Measurements from ENCODE around the gene WDR43.

- TF ChIP-seq ZFP3 (CRISPR knock-in tag; IDR thresholded peaks at IDR 0.05): no peak
- no peak for TF ChIP-seq CSDC2 (CRISPR knock-in tag; IDR thresholded peaks at IDR 0.05)
- TF ChIP-seq RARB (CRISPR knock-in tag; IDR thresholded peaks at IDR 0.05): no peak
- TF ChIP-seq ISL1 (CRISPR knock-in tag; IDR thresholded peaks at IDR 0.05): no peak
- TF ChIP-seq CSRNP3 (CRISPR knock-in tag; IDR thresholded peaks at IDR 0.05): no peak
- TF ChIP-seq ZFP30 (CRISPR knock-in tag; IDR thresholded peaks at IDR 0.05): no peak
- no peak for TF ChIP-seq ZC3H10 (CRISPR knock-in tag; IDR thresholded peaks at IDR 0.05)
- TF ChIP-seq ARNTL (CRISPR knock-in tag; IDR thresholded peaks at IDR 0.05; ENCODE audit: borderline replicate concordance, low read depth): no peak
- no peak for TF ChIP-seq GLIS3 (CRISPR knock-in tag; IDR thresholded peaks at IDR 0.05)
These were observed 100.2 kb downstream of the WDR43 start for GRCh38 chr2:28994679-28995078.

Measured in SK-N-SH treated with all-trans-retinoic acid at 6 μM for 48 hours (cell line).